ENCODE data around the gene MCC.

MCC gene

DNA sequence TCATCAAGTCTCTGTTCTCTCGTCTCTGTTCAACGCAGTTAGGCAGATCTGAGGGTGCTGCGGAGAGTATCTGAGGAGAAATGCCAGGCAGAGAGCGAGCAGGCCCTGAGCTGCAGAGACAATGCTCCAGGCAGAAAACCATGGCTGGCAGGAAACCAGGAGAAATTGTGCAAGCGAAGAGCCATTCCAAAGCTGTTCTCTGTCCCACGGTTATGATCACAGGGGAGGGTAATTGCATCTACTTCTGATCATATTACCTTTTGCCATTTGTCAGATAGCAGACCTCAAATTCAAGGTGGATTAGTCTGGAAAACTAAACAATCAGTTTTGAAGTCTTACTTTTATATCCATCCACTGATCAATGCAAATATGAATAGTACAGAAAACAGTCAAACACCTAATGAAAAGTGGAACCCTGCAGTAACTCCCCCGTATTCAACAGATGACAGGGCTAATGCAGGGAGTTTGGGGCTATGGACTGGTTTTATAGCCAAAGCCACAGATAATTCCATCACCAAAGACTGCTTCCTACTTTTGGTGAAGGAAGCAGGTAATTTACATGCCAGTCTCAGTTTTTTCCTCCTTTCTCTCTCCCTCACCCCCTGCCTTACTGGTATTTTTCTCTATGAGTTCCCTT, 283.6 kb downstream of the MCC start (continued):
- TF ChIP-seq, protein P1, sequence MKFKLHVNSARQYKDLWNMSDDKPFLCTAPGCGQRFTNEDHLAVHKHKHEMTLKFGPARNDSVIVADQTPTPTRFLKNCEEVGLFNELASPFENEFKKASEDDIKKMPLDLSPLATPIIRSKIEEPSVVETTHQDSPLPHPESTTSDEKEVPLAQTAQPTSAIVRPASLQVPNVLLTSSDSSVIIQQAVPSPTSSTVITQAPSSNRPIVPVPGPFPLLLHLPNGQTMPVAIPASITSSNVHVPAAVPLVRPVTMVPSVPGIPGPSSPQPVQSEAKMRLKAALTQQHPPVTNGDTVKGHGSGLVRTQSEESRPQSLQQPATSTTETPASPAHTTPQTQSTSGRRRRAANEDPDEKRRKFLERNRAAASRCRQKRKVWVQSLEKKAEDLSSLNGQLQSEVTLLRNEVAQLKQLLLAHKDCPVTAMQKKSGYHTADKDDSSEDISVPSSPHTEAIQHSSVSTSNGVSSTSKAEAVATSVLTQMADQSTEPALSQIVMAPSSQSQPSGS (tag by site-specific recombination; IDR thresholded peaks at IDR 0.05; ENCODE audit: low read depth): no peak
- TF ChIP-seq, protein P2, sequence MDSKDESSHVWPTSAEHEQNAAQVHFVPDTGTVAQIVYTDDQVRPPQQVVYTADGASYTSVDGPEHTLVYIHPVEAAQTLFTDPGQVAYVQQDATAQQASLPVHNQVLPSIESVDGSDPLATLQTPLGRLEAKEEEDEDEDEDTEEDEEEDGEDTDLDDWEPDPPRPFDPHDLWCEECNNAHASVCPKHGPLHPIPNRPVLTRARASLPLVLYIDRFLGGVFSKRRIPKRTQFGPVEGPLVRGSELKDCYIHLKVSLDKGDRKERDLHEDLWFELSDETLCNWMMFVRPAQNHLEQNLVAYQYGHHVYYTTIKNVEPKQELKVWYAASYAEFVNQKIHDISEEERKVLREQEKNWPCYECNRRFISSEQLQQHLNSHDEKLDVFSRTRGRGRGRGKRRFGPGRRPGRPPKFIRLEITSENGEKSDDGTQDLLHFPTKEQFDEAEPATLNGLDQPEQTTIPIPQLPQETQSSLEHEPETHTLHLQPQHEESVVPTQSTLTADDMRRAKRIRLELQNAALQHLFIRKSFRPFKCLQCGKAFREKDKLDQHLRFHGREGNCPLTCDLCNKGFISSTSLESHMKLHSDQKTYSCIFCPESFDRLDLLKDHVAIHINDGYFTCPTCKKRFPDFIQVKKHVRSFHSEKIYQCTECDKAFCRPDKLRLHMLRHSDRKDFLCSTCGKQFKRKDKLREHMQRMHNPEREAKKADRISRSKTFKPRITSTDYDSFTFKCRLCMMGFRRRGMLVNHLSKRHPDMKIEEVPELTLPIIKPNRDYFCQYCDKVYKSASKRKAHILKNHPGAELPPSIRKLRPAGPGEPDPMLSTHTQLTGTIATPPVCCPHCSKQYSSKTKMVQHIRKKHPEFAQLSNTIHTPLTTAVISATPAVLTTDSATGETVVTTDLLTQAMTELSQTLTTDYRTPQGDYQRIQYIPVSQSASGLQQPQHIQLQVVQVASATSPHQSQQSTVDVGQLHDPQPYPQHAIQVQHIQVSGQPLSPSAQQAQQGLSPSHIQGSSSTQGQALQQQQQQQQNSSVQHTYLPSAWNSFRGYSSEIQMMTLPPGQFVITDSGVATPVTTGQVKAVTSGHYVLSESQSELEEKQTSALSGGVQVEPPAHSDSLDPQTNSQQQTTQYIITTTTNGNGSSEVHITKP (tag by site-specific recombination; IDR thresholded peaks at IDR 0.05): peak; percentile 79
- TF ChIP-seq, protein P3, sequence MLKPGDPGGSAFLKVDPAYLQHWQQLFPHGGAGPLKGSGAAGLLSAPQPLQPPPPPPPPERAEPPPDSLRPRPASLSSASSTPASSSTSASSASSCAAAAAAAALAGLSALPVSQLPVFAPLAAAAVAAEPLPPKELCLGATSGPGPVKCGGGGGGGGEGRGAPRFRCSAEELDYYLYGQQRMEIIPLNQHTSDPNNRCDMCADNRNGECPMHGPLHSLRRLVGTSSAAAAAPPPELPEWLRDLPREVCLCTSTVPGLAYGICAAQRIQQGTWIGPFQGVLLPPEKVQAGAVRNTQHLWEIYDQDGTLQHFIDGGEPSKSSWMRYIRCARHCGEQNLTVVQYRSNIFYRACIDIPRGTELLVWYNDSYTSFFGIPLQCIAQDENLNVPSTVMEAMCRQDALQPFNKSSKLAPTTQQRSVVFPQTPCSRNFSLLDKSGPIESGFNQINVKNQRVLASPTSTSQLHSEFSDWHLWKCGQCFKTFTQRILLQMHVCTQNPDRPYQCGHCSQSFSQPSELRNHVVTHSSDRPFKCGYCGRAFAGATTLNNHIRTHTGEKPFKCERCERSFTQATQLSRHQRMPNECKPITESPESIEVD (tag by site-specific recombination; IDR thresholded peaks at IDR 0.05): peak; percentile 53; the same call in 1 of the 2 replicates
- TF ChIP-seq, protein P4, sequence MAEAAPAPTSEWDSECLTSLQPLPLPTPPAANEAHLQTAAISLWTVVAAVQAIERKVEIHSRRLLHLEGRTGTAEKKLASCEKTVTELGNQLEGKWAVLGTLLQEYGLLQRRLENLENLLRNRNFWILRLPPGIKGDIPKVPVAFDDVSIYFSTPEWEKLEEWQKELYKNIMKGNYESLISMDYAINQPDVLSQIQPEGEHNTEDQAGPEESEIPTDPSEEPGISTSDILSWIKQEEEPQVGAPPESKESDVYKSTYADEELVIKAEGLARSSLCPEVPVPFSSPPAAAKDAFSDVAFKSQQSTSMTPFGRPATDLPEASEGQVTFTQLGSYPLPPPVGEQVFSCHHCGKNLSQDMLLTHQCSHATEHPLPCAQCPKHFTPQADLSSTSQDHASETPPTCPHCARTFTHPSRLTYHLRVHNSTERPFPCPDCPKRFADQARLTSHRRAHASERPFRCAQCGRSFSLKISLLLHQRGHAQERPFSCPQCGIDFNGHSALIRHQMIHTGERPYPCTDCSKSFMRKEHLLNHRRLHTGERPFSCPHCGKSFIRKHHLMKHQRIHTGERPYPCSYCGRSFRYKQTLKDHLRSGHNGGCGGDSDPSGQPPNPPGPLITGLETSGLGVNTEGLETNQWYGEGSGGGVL (tag by site-specific recombination; IDR thresholded peaks at IDR 0.05): 0 out of 2 replicates have a peak, but pooled peaks have one; percentile 18
- TF ChIP-seq GLI2 (tag by site-specific recombination; IDR thresholded peaks at IDR 0.05; ENCODE audit: borderline replicate concordance, low read depth) (no peak), GLIS1 (tag by site-specific recombination; IDR thresholded peaks at IDR 0.05) (0 out of 2 replicates have a peak, but pooled peaks have one; percentile 9), HOXC10 (CRISPR knock-in tag; IDR thresholded peaks at IDR 0.05) (no peak), ZNF664 (tag by site-specific recombination; IDR thresholded peaks at IDR 0.05) (no peak), ZBTB20 (tag by site-specific recombination; IDR thresholded peaks at IDR 0.05) (no peak), ZNF561 (tag by site-specific recombination; IDR thresholded peaks at IDR 0.05; ENCODE audit: borderline replicate concordance) (no peak), GLI4 (tag by site-specific recombination; IDR thresholded peaks at IDR 0.05) (no peak), SCRT2 (tag by site-specific recombination; IDR thresholded peaks at IDR 0.05) (peak; percentile 80), ZNF76 (tag by site-specific recombination; IDR thresholded peaks at IDR 0.05; ENCODE audit: borderline replicate concordance, low read depth) (no peak), ZNF600 (tag by site-specific recombination; IDR thresholded peaks at IDR 0.05) (no peak), ZBTB48 (tag by site-specific recombination; IDR thresholded peaks at IDR 0.05) (no peak), ZNF776 (tag by site-specific recombination; IDR thresholded peaks at IDR 0.05; ENCODE audit: borderline replicate concordance) (no peak), ZNF555 (tag by site-specific recombination; conservative IDR thresholded peaks at IDR 0.05) (no peak), SALL2 (tag by site-specific recombination; IDR thresholded peaks at IDR 0.05; ENCODE audit: borderline replicate concordance) (no peak), ZNF48 (tag by site-specific recombination; IDR thresholded peaks at IDR 0.05) (no peak)
- TF ChIP-seq, protein P5, sequence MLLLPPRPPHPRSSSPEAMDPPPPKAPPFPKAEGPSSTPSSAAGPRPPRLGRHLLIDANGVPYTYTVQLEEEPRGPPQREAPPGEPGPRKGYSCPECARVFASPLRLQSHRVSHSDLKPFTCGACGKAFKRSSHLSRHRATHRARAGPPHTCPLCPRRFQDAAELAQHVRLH (tag by site-specific recombination; IDR thresholded peaks at IDR 0.05): no peak
- TF ChIP-seq, protein P6, sequence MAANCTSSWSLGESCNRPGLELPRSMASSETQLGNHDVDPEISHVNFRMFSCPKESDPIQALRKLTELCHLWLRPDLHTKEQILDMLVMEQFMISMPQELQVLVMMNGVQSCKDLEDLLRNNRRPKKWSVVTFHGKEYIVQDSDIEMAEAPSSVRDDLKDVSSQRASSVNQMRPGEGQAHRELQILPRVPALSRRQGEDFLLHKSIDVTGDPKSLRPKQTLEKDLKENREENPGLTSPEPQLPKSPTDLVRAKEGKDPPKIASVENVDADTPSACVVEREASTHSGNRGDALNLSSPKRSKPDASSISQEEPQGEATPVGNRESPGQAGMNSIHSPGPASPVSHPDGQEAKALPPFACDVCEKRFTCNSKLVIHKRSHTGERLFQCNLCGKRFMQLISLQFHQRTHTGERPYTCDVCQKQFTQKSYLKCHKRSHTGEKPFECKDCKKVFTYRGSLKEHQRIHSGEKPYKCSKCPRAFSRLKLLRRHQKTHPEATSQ (tag by site-specific recombination; IDR thresholded peaks at IDR 0.05): no peak
- TF ChIP-seq, protein P7, sequence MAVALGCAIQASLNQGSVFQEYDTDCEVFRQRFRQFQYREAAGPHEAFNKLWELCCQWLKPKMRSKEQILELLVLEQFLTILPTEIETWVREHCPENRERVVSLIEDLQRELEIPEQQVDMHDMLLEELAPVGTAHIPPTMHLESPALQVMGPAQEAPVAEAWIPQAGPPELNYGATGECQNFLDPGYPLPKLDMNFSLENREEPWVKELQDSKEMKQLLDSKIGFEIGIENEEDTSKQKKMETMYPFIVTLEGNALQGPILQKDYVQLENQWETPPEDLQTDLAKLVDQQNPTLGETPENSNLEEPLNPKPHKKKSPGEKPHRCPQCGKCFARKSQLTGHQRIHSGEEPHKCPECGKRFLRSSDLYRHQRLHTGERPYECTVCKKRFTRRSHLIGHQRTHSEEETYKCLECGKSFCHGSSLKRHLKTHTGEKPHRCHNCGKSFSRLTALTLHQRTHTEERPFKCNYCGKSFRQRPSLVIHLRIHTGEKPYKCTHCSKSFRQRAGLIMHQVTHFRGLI (tag by site-specific recombination; IDR thresholded peaks at IDR 0.05): no peak
- TF ChIP-seq, protein P8, sequence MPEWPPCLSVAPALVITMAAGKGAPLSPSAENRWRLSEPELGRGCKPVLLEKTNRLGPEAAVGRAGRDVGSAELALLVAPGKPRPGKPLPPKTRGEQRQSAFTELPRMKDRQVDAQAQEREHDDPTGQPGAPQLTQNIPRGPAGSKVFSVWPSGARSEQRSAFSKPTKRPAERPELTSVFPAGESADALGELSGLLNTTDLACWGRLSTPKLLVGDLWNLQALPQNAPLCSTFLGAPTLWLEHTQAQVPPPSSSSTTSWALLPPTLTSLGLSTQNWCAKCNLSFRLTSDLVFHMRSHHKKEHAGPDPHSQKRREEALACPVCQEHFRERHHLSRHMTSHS (tag by site-specific recombination; IDR thresholded peaks at IDR 0.05): no peak
- TF ChIP-seq, protein P9, sequence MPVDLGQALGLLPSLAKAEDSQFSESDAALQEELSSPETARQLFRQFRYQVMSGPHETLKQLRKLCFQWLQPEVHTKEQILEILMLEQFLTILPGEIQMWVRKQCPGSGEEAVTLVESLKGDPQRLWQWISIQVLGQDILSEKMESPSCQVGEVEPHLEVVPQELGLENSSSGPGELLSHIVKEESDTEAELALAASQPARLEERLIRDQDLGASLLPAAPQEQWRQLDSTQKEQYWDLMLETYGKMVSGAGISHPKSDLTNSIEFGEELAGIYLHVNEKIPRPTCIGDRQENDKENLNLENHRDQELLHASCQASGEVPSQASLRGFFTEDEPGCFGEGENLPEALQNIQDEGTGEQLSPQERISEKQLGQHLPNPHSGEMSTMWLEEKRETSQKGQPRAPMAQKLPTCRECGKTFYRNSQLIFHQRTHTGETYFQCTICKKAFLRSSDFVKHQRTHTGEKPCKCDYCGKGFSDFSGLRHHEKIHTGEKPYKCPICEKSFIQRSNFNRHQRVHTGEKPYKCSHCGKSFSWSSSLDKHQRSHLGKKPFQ (tag by site-specific recombination; IDR thresholded peaks at IDR 0.05): no peak
